GM21526 (cell line): Measurements from ENCODE around the gene JAG2.

Experiments used
- ATAC-seq: cut with Tn5 transposase; IDR thresholded peaks from one replicate; pipeline ENCODE4 v1.9.1; 2021; ENCODE audit warnings: moderate library complexity; ENCODE audit not compliant: unreplicated experiment, low FRiP score

The JAG2 gene

GRCh38 chr14:105153331-105153731 is 15.2 kb downstream of the JAG2 start:
- ATAC-seq = no peak

GRCh38 chr14:105152794-105153241 is 15.8 kb downstream of the JAG2 start:
- ATAC-seq = no peak

- ATAC-seq = no peak
Observed at GRCh38 chr14:105151838-105152793, 16.5 kb downstream of the JAG2 start.

- ATAC-seq = no peak
Observed at GRCh38 chr14:105151084-105151837, 17.3 kb downstream of the JAG2 start.

- ATAC-seq = no peak
Observed at GRCh38 chr14:105150368-105151083, 18.1 kb downstream of the JAG2 start.

GRCh38 chr14:105150026-105150367 is 18.6 kb downstream of the JAG2 start:
- no peak for ATAC-seq

- ATAC-seq = no peak
Observed at GRCh38 chr14:105149146-105149781, 19.3 kb downstream of the JAG2 start.

GRCh38 chr14:105148604-105149145 is 19.9 kb downstream of the JAG2 start:
- no peak for ATAC-seq

GRCh38 chr14:105147671-105148603 is 20.6 kb downstream of the JAG2 start:
- ATAC-seq = no peak

- ATAC-seq = no peak
Observed at GRCh38 chr14:105146976-105147635, 21.5 kb downstream of the JAG2 start.

- ATAC-seq = no peak
Observed at GRCh38 chr14:105146181-105146975, 22.2 kb downstream of the JAG2 start.

GRCh38 chr14:105145381-105146180 is 23.0 kb downstream of the JAG2 start:
- ATAC-seq = no peak

- ATAC-seq = no peak
Observed at GRCh38 chr14:105144666-105145380, 23.8 kb downstream of the JAG2 start.

GRCh38 chr14:105144026-105144665 is 24.4 kb downstream of the JAG2 start:
- ATAC-seq = no peak

- ATAC-seq = no peak
Observed at GRCh38 chr14:105143451-105144025, 25.0 kb downstream of the JAG2 start.
